Omental fat pad (tissue), 4 donors: ENCODE data around the gene HOXA13. TPM values are rescaled to one million over a fixed set of nuclear protein-coding genes. Genes with fewer than 3 reads are reported as not detected.

ENCODE experiments used
- ATAC-seq: fragments of 150-250 bp; one replicate; pipeline ENCODE4 v1.9.1; 2016; ENCODE audit warnings: mild to moderate bottlenecking, moderate library complexity; ENCODE audit not compliant: low FRiP score
- DNase-seq: peaks from one replicate; pipeline ENCODE4 v3.0.0-alpha.2; 2019; ENCODE audit warnings: low spot score
- CTCF ChIP-seq, 3 donors: fragments of 450-650 bp; IDR thresholded peaks; one replicate each; pipeline ENCODE4 v1.5.1; 2016 to 2017; ENCODE audit warnings: antibody characterized with exemption in 3 of 3, mild to moderate bottlenecking in 3 of 3, moderate library complexity in 2 of 3
- total RNA-seq, 4 donors: library from RNA; depleted of rRNA; stranded (reverse); fragments of >200 nt; gene quantifications; one replicate each; pipeline ENCODE4 v1.1.0, GENCODE V29; 2016

HOXA13 gene
- total RNA-seq, 4 donors from 2014 or later, result not detected

DNA sequence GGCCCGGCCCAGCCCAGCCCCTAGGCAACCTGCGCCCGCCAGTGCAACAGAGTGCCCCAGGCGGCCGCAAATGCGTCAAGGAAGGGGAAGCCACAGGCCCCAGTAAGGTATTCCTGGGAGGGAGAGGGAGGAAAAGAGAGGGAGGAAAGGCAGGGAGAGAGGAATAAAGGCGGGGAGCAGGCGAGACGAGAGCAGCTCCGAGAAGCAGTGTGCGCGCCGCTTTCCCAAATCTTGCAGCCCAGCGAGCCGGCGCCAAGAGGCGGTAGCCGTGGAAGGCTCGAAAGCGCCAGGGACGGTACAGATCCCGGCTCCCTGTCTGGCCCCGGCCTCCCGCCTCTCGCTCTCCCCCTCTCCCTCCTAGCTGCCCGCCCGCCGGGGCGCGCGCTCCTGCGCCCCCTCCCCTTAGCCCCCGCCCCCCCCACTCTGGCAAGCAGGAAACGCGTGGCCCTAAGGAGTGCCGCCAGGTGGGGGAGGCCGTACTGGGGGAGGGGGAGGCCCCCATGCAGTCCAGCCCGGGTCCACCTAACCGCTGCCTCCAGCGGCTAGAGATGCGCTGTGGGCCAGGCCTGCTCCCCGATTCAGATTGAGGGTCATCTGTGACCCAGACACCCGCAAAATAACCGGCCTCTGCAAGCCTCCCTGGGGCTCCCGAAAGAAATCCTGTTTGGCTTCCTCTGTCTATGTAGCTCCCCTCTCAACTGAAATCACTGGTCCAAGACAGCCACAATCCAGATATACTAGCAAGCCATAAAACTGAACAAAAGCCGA, 30.0 kb downstream of the HOXA13 start:
- no peak for TF ChIP-seq CTCF (IDR thresholded peaks at IDR 0.05)
- ATAC-seq, result no peak
- no peak for DNase-seq

GRCh38 chr7:27168265-27168947, 31.5 kb downstream of the HOXA13 start:
- DNase-seq (no peak), ATAC-seq (no peak)
- no peak for TF ChIP-seq CTCF (IDR thresholded peaks at IDR 0.05)

DNA sequence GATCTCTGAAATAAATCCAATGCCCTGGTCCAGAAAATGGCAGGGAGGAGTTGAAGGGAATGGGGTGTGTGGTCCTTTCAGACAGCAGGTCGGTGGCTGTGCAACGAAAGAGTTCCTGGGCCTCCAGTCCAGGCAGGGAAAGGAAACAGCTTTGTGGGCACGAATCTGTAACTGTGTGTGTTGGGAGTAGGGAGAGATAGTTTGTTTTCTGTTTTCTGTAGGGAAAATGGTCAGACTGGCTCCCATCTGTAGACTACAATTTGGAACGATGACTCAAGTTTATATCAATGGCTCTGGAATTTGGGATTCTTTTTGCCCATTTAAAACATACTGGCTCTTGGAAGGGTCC, 32.0 kb downstream of the HOXA13 start:
- no peak for TF ChIP-seq CTCF (IDR thresholded peaks at IDR 0.05)
- ATAC-seq, result no peak
- DNase-seq, result no peak

DNA sequence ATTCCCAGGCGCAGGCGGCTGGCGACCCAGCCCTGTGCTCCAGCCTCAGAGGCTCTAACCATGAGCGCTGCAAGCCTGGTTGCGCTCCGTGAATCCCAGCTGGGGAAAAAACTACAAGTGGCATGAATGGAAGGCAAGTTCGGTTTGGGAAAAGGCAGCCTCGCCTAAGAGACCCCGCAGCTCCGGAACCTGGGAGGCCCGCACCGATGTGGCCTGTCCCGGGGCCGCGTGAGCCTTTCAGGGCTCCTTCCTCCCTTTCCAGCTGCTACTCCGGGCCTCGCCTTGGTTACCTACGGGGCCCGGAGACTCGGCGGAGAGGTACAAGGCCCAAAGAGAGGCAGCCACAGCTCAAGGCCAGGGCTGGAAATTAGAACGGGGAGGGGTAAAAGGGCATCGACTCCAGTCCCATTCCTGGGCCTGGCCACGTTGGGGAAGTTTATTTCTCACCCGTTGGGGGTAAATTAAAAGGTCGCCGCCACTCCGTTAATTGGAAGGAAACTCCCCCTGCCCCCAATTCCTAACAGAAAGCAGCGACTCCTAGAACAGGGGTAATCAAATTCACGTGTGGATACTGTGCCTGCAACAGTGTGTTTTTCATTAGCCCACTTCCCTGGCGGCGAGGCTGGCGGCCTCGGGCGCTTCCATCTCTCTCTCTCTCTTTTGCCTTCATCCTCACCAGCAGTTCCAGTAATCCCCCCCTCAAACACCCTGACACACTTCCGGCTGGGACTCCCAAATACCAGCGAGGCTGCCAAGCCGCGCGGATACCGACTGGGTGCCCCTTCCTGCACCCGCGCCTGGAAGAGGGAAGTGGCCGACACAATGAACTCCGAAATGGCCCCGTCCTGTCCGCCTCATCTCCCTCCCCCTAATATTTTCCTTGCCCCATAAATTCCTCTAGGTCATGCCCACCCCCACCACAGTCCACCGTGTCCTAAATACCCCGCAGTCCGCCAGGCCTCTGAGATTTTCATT, 33.1 kb downstream of the HOXA13 start:
- ATAC-seq (no peak), DNase-seq (no peak)
- TF ChIP-seq CTCF (IDR thresholded peaks at IDR 0.05), result no peak

DNA sequence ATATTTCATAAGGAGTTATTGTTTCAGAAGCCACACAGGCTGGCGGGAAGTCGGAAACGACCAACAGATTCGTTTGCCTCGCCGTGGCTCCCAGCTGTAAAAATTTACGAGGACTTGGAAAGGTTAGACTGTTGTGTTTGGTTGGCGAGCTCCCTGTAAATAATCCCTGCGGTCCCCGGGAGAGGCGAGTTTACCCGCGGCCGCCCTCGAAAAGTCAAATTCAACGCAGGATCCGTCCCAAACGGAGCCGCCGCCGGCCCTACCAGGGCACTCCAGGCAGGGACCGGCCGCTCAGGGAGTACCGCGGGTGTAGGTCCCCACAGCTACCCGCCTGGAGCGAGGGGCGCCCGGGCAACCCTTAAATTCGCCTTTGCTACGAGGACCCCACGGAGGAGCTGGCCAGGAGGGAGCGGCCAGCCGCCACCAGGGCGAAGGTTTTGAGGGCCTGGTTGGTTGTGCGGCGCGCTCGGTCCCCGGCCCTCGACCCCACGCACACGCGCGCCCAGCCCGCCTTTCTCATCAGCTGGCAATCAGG, 33.8 kb downstream of the HOXA13 start:
- ATAC-seq (no peak), DNase-seq (no peak)
- no peak for TF ChIP-seq CTCF (IDR thresholded peaks at IDR 0.05)

DNA sequence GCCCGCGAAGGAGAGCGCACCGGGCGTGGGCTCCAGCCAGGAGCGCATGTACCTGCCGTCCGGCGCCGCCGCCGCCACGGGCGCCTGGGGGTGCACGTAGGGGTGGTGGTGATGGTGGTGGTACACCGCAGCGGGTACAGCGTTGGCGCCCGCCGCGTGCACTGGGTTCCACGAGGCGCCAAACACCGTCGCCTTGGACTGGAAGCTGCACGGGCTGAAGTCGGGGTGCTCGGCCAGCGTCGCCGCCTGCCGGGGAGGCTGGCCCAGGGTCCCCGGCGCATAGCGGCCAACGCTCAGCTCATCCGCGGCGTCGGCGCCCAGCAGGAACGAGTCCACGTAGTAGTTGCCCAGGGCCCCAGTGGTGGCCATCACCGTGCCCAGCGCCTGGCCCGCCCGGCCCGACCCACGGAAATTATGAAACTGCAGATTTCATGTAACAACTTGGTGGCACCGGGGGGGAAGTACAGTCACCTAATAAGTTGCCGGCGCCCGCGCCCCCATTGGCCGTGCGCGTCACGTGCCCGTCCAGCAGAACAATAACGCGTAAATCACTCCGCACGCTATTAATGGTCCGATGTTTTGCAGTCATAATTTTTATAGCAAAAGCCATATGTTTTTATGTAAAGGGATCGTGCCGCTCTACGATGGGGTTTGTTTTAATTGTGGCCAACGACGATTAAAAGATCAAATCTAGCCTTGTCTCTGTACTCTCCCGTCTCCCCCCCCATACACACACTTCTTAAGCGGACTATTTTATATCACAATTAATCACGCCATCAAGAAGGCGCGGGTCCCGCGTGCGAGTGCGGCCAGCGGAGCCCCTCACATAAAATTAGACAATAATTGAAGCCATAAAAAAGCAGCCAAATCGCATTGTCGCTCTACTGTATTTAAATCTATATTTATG, 34.5 kb downstream of the HOXA13 start, which contains the start of gene HOXA9:
Gene HOXA9, minus strand, starts transcription at position 449 of the 907 bp plus-strand sequence. Its CDS starts 80 bp downstream, at position 369.
- DNase-seq, result no peak
- no peak for ATAC-seq
- TF ChIP-seq CTCF (IDR thresholded peaks at IDR 0.05), result no peak
